H9 (cell line): Measurements from ENCODE around the gene TCERG1L. TPM values are rescaled to one million over a fixed set of nuclear protein-coding genes. Genes with fewer than 3 reads are reported as not detected.

Source experiments
- DNase-seq: peaks from one replicate; pipeline ENCODE4 v3.0.0-alpha.2; 2017
- H2AFZ ChIP-seq: one replicate; pipeline ENCODE4 v1.6.1; 2013; ENCODE audit warnings: mild to moderate bottlenecking, low read length, control low read depth, moderate library complexity
- H2AK5ac ChIP-seq: 2 replicates; pipeline ENCODE4 v1.6.1; 2013; ENCODE audit warnings: low read length, control low read depth, mixed read lengths; ENCODE audit not compliant: insufficient read length
- H2BK120ac ChIP-seq: one replicate; pipeline ENCODE4 v1.6.1; 2013; ENCODE audit warnings: low read depth, mild to moderate bottlenecking, low read length, control low read depth, inconsistent platforms; ENCODE audit not compliant: poor library complexity, severe bottlenecking
- H2BK12ac ChIP-seq: 2 replicates; pipeline ENCODE4 v1.6.1; 2013; ENCODE audit warnings: low read length, control low read depth, mixed read lengths, low read depth; ENCODE audit not compliant: insufficient read length
- H2BK15ac ChIP-seq: 2 replicates; pipeline ENCODE4 v1.6.1; 2013; ENCODE audit warnings: low read depth, low read length, control low read depth
- H2BK20ac ChIP-seq: one replicate; pipeline ENCODE4 v1.6.1; 2013; ENCODE audit warnings: low read depth, mild to moderate bottlenecking, low read length, control low read depth, inconsistent platforms; ENCODE audit not compliant: poor library complexity, severe bottlenecking
- H2BK5ac ChIP-seq: 2 replicates; pipeline ENCODE4 v1.6.1; 2013; ENCODE audit warnings: low read length, control low read depth, mixed read lengths; ENCODE audit not compliant: insufficient read length
- H3K14ac ChIP-seq: 2 replicates; pipeline ENCODE4 v1.6.1; 2013; ENCODE audit warnings: low read length, control low read depth; ENCODE audit not compliant: insufficient read depth
- H3K18ac ChIP-seq: 2 replicates; pipeline ENCODE4 v1.6.1; 2013; ENCODE audit warnings: low read depth, mild to moderate bottlenecking, mixed read lengths, low read length, control low read depth; ENCODE audit not compliant: insufficient read length
- H3K23ac ChIP-seq: 2 replicates; pipeline ENCODE4 v1.6.1; 2013; ENCODE audit warnings: low read length, control low read depth, mixed read lengths, low read depth; ENCODE audit not compliant: insufficient read length
- H3K23me2 ChIP-seq: 2 replicates; pipeline ENCODE4 v1.6.1; 2013; ENCODE audit warnings: low read depth, mild to moderate bottlenecking, mixed read lengths, low read length, control low read depth; ENCODE audit not compliant: insufficient read length, poor library complexity, severe bottlenecking
- H3K27ac ChIP-seq: 2 replicates; pipeline ENCODE4 v1.5.1; 2013; ENCODE audit warnings: low read length, control low read depth, mixed read lengths, low read depth; ENCODE audit not compliant: insufficient read length
- H3K27me3 ChIP-seq: 2 replicates; pipeline ENCODE4 v1.6.1; 2013; ENCODE audit warnings: low read length, control low read depth, inconsistent platforms; ENCODE audit not compliant: insufficient read depth
- H3K4ac ChIP-seq: 2 replicates; pipeline ENCODE4 v1.6.1; 2013; ENCODE audit warnings: low read depth, mild to moderate bottlenecking, control low read depth, inconsistent platforms, low read length, moderate library complexity
- H3K4me1 ChIP-seq: 2 replicates; pipeline ENCODE4 v1.6.1; 2013; ENCODE audit warnings: low read length, control low read depth, inconsistent platforms; ENCODE audit not compliant: insufficient read depth
- H3K4me2 ChIP-seq: 2 replicates; pipeline ENCODE4 v1.6.1; 2013; ENCODE audit warnings: low read length, control low read depth, mixed read lengths; ENCODE audit not compliant: insufficient read length, insufficient read depth
- H3K56ac ChIP-seq: 2 replicates; pipeline ENCODE4 v1.6.1; 2013; ENCODE audit warnings: low read depth, mild to moderate bottlenecking, mixed read lengths, low read length, control low read depth; ENCODE audit not compliant: insufficient read length
- H3K79me1 ChIP-seq: 2 replicates; pipeline ENCODE4 v1.6.1; 2013; ENCODE audit warnings: low read depth, mild to moderate bottlenecking, moderate library complexity, low read length, control low read depth, inconsistent platforms; ENCODE audit not compliant: insufficient read depth, poor library complexity, severe bottlenecking
- H3K79me2 ChIP-seq: 2 replicates; pipeline ENCODE4 v1.6.1; 2013; ENCODE audit warnings: low read length, control low read depth, inconsistent platforms; ENCODE audit not compliant: insufficient read depth
- H3K9ac ChIP-seq: 2 replicates; pipeline ENCODE4 v1.6.1; 2013; ENCODE audit warnings: low read length, control low read depth, mixed read lengths; ENCODE audit not compliant: insufficient read length; ENCODE audit errors: extremely low read depth
- H3K9me3 ChIP-seq: one replicate; pipeline ENCODE4 v1.6.1; 2013; ENCODE audit warnings: low read depth, low read length, inconsistent platforms; ENCODE audit not compliant: control insufficient read depth
- H3T11ph ChIP-seq: one replicate; pipeline ENCODE4 v1.6.1; 2013; ENCODE audit warnings: mild to moderate bottlenecking, low read length, control low read depth, inconsistent platforms
- H4K20me1 ChIP-seq: one replicate; pipeline ENCODE4 v1.6.1; 2013; ENCODE audit not compliant: control insufficient read depth, insufficient read length, insufficient read depth
- H4K5ac ChIP-seq: 2 replicates; pipeline ENCODE4 v1.6.1; 2013; ENCODE audit warnings: low read depth, mild to moderate bottlenecking, mixed read lengths, low read length, control low read depth; ENCODE audit not compliant: insufficient read length
- H4K8ac ChIP-seq: replicated peaks from 2 replicates; pipeline ENCODE4 v1.6.1; 2013; ENCODE audit warnings: low read length, control low read depth, mixed read lengths, low read depth; ENCODE audit not compliant: insufficient read length
- H4K91ac ChIP-seq: 2 replicates; pipeline ENCODE4 v1.6.1; 2013; ENCODE audit warnings: low read depth, mild to moderate bottlenecking, moderate library complexity, mixed read lengths, low read length, control low read depth; ENCODE audit not compliant: insufficient read length
- H3K27ac Mint-ChIP-seq, 3 experiments: 2 replicates in 2 of 3; 3 replicates in 1 of 3; pipeline ENCODE4 v1.8.0; 2020 to 2021; ENCODE audit warnings: mixed read lengths in 3 of 3, mild to moderate bottlenecking in 1 of 3, moderate library complexity in 1 of 3
- H3K27me3 Mint-ChIP-seq: 2 replicates; pipeline ENCODE4 v1.8.0; 2021; ENCODE audit warnings: low read depth, mild to moderate bottlenecking, moderate library complexity, mixed read lengths
- H3K36me3 Mint-ChIP-seq, 3 experiments: 2 replicates in 2 of 3; 3 replicates in 1 of 3; pipeline ENCODE4 v1.8.0; 2020 to 2021; ENCODE audit warnings: low read depth in 3 of 3, mixed read lengths in 3 of 3; ENCODE audit not compliant: insufficient read depth in 1 of 3
- H3K4me1 Mint-ChIP-seq, 2 experiments: 2 replicates each; pipeline ENCODE4 v1.8.0; 2020; ENCODE audit warnings: mixed read lengths in 2 of 2
- H3K4me3 Mint-ChIP-seq, 2 experiments: 2 replicates in 1 of 2; 3 replicates in 1 of 2; pipeline ENCODE4 v1.8.0; 2020 to 2021; ENCODE audit warnings: mild to moderate bottlenecking in 2 of 2, mixed read lengths in 2 of 2, moderate library complexity in 1 of 2
- H3K9me3 Mint-ChIP-seq, 2 experiments: 2 replicates in 1 of 2; 3 replicates in 1 of 2; pipeline ENCODE4 v1.8.0; 2020; ENCODE audit warnings: mild to moderate bottlenecking in 2 of 2, mixed read lengths in 2 of 2, moderate library complexity in 1 of 2
- WGBS: extraction: QIAGEN DNeasy Blood & Tissue Kit; methylation state at CpG from one replicate; pipeline ENCODE4 v1.1.7; 2013; ENCODE audit warnings: missing lambda C conversion rate, low lambda C conversion rate, mixed read lengths; ENCODE audit not compliant: insufficient read length; ENCODE audit errors: extremely low coverage; 5-methylcytosine and 5-hydroxymethylcytosine counted together
- total RNA-seq: library from RNA; stranded (reverse); gene quantifications from 2 replicates; pipeline ENCODE4 v1.2.1, GENCODE V29; 2021
- TF ChIP-seq, protein P1 (sequence below): fragments of 200-600 bp; sonication (generic); conservative IDR thresholded peaks from 3 replicates; pipeline ENCODE4 v1.8.0; 2021; ENCODE audit warnings: antibody characterized with exemption, mild to moderate bottlenecking

TCERG1L gene
- total RNA-seq, 1 experiment from 2014 or later, result 3.3 TPM

DNA sequence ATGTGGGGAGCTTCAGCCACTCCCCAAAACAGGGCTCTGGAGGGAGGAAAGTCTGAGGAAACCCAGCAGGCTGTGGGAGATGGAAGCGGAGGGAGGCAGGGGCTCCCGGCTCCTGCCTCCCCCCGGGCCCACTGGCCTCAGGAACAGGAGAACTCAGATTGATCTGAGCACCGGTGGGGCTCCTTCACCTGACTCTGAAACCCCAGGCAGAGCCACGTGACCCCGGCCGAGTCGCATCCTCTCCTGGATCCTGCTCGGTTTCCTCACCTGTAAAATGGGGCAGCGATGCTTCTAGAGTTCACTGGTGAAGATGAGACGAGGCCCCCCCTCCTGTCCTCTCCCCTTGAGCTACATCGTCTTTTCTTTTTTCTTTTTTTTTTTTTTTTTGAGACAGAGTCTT is 33.6 kb downstream of the TCERG1L start:
- Histone ChIP-seq H3K14ac (no peak overlapping the region), H2AK5ac (no peak overlapping the region), H2BK20ac (no peak overlapping the region), H3K4me2 (no peak overlapping the region), H3K23me2 (no peaks in the 10 kb centered on the region), H4K91ac (no peak overlapping the region), H3K79me2 (no peaks in the 10 kb centered on the region), H4K20me1 (no peaks in the 10 kb centered on the region), H3K79me1 (no peaks in the 10 kb centered on the region), H3K4me1 (peaks cover 5% of the 10 kb centered on the region; the same call in 1 of the 2 replicates), H3K9me3 (no peaks in the 10 kb centered on the region), H4K8ac (no peak overlapping the region), H2AFZ (no peak overlapping the region), H3K56ac (no peak overlapping the region), H2BK15ac (no peak overlapping the region), H3K4ac (no peak overlapping the region), H3K9ac (no peak overlapping the region), H4K5ac (no peak overlapping the region), H3K18ac (no peak overlapping the region), H3K23ac (no peak overlapping the region), H2BK5ac (no peak overlapping the region), H2BK120ac (no peak overlapping the region), H2BK12ac (no peak overlapping the region), H3K27ac (no peak overlapping the region), H3K27me3 (no peaks in the 10 kb centered on the region), H3T11ph (no peak overlapping the region)
- no peak for DNase-seq
- Mint-ChIP-seq H3K4me1 (peaks cover 10 to 11% of the 10 kb centered on the region in 2 experiments), H3K4me3 (no peak overlapping the region), H3K9me3 (no peaks in the 10 kb centered on the region), H3K27ac (no peak overlapping the region), H3K36me3 (no peaks in the 10 kb centered on the region), H3K27me3 (no peaks in the 10 kb centered on the region)
- WGBS, result no CpG with 5 or more reads among the region's 12 CpGs
- TF ChIP-seq, protein P1, sequence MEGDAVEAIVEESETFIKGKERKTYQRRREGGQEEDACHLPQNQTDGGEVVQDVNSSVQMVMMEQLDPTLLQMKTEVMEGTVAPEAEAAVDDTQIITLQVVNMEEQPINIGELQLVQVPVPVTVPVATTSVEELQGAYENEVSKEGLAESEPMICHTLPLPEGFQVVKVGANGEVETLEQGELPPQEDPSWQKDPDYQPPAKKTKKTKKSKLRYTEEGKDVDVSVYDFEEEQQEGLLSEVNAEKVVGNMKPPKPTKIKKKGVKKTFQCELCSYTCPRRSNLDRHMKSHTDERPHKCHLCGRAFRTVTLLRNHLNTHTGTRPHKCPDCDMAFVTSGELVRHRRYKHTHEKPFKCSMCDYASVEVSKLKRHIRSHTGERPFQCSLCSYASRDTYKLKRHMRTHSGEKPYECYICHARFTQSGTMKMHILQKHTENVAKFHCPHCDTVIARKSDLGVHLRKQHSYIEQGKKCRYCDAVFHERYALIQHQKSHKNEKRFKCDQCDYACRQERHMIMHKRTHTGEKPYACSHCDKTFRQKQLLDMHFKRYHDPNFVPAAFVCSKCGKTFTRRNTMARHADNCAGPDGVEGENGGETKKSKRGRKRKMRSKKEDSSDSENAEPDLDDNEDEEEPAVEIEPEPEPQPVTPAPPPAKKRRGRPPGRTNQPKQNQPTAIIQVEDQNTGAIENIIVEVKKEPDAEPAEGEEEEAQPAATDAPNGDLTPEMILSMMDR, result no peak
